Bronchial epithelial cell (primary cell): ENCODE results near the gene SIAH2. TPM values are rescaled to one million over a fixed set of nuclear protein-coding genes. Genes with fewer than 3 reads are reported as not detected.
A peak's percentile ranks its signal among the peaks of the same experiment; 100 is the strongest.

Source experiments
- DNase-seq: peaks from one replicate; pipeline ENCODE4 v3.0.0-alpha.2; 2010; ENCODE audit warnings: low read depth
- FAIRE-seq: peaks from 2 replicates; lab custom pipeline; 2011; peaks lifted over from hg19 to GRCh38; lab: Jason Lieb, UNC
- H3K27me3 ChIP-seq: 2 replicates; pipeline ENCODE4 v1.5.1; 2011; ENCODE audit warnings: low read length; ENCODE audit not compliant: control insufficient read depth, insufficient read depth
- H3K36me3 ChIP-seq: 2 replicates; pipeline ENCODE4 v1.5.1; 2011; ENCODE audit warnings: low read length; ENCODE audit not compliant: control insufficient read depth, insufficient read depth
- H3K4me3 ChIP-seq: 2 replicates; pipeline ENCODE4 v1.5.1; 2011; ENCODE audit warnings: mild to moderate bottlenecking, low read depth, low read length, control low read depth
- total RNA-seq: library from RNA; depleted of rRNA; stranded (reverse); fragments of >200 nt; gene quantifications from 2 replicates; pipeline ENCODE4 v1.2.1, GENCODE V29; 2014
- TF ChIP-seq, protein P1 (sequence below): IDR thresholded peaks from 2 replicates; pipeline ENCODE4 v1.5.1; 2011; ENCODE audit warnings: mild to moderate bottlenecking, moderate library complexity, low read length, control low read depth, inconsistent platforms; ENCODE audit not compliant: insufficient read depth, severe bottlenecking

SIAH2 gene
- total RNA-seq, 1 donor from 2014 or later, result 36.1 TPM

DNA sequence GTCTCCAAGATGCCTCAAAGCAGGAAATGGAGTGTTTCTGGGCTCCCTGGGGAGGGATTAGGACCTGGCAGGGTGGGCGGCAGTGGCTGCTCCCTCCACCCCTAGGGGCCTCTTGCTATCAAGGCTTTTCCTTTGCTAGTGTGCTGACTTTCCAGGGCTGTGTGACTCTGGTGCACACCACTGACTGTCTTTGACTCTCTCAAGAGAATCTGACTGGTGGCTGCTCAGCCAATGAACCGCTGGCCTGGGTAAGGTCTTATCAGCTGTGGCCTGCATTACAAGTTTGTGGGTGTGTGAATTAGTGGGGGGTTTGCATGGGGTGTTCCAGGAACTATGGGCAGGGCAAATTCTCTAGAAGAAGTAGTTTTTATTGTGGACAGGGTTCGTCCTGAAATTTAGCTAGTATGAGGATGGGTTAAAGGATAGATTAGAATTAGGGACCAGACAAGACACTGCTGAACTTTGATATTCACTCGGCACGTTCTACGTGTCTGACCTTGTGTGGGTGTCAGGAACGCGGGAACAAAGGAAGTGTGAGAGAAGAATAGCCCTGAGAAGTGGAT is 29.5 kb downstream of the SIAH2 start:
- DNase-seq (peak; percentile 66), FAIRE-seq (no peak)
- Histone ChIP-seq H3K36me3 (no peaks in the 10 kb centered on the region), H3K4me3 (no peak overlapping the region), H3K27me3 (no peaks in the 10 kb centered on the region)
- TF ChIP-seq, protein P1, sequence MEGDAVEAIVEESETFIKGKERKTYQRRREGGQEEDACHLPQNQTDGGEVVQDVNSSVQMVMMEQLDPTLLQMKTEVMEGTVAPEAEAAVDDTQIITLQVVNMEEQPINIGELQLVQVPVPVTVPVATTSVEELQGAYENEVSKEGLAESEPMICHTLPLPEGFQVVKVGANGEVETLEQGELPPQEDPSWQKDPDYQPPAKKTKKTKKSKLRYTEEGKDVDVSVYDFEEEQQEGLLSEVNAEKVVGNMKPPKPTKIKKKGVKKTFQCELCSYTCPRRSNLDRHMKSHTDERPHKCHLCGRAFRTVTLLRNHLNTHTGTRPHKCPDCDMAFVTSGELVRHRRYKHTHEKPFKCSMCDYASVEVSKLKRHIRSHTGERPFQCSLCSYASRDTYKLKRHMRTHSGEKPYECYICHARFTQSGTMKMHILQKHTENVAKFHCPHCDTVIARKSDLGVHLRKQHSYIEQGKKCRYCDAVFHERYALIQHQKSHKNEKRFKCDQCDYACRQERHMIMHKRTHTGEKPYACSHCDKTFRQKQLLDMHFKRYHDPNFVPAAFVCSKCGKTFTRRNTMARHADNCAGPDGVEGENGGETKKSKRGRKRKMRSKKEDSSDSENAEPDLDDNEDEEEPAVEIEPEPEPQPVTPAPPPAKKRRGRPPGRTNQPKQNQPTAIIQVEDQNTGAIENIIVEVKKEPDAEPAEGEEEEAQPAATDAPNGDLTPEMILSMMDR, result no peak

DNA sequence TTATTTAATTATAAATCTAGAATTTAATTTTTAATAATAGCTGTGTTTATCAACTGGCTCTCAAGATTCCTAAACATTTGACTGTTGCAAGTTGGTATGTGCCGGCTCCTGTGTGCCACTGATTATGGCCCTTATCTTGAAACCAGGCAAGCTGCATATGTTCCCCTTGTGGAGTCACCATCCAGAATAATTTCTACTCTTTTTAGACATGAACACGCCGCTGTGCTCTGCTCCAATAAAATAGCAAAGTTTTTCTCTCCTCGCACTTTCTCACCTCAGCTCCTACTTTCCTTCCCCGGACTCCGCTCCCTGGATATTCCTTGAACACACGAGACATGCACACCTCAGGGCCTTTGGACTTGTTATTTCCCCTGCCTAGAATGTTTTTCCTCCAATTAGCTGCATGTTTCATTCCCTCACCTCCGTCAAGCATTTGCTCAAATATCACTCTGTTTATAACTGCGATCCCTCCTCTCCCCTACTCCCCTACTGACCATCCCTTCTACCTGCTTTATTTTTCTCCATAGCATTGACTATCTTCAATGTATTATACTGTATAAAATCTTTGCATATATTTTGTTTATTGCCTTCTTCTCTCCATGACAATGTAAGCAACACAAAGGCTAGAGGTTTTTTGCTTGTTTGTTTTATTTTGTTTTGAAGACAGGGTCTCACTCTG is 33.1 kb downstream of the SIAH2 start:
- DNase-seq (no peak), FAIRE-seq (no peak)
- Histone ChIP-seq H3K27me3 (no peaks in the 10 kb centered on the region), H3K4me3 (no peak overlapping the region), H3K36me3 (no peaks in the 10 kb centered on the region)
- TF ChIP-seq, protein P1, result no peak

DNA sequence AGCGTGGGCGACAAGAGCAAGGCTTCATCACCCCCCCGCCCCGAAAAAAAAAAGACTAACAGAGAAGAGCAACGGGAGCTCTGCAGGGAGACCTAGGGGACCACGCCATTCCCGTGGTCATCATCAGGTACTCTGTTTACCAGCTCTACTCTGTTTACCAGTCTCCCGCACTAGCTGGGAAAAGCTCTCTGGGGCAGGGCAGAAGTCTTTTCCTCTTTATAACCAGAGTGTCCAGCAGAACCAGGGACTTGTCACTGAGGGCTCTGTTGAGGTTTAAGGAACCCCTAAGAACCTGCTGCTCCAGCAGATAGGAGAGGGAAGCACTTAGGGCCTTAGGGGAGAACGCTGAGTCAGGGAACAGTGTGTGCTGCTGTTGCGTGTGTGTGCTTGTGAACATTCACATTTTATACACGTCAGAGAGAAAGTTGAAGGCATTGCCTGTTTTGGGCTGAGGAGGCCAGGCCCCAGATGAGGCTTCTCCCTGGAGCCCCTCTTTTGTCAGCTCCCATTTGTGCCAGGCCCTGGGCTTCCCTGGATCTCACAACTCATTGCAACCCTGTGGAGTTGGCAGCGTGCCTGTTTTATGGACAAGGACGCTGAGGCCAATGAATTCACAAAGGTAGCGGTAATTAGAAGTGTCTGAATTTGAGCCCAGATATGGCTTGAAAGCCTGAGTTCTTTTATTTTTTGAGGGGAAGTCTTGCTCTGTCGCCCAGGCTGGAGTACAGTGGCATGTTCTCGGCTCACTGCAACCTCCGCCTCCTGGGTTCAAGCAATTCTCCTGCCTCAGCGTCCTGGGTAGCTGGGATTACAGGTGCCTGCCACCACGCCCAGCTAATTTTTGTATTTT is 35.1 kb downstream of the SIAH2 start:
- Histone ChIP-seq H3K4me3 (no peak overlapping the region), H3K27me3 (no peaks in the 10 kb centered on the region), H3K36me3 (no peaks in the 10 kb centered on the region)
- TF ChIP-seq, protein P1, result no peak
- FAIRE-seq, result peak; percentile 73
- peak; percentile 90 for DNase-seq

DNA sequence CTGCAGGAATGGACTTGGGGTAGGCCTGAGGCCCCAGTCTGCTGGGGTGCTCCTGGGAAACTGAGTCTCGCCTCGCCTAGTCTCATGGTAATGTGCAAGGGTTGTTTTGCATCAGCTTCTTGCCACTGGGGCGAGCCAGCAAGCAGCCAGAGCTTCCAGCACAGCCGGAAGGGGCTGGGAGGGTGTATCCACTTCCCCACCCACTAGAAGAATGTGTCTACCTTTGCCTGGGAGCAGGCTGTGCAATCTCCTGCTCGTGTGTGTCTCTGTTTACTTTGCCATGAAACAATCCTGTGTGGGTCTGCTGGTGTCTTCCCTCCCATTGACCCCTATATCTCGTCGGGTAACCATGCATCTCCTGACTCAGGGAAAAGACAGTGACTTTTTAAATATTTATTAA is 37.4 kb downstream of the SIAH2 start:
- no peak for FAIRE-seq

DNA sequence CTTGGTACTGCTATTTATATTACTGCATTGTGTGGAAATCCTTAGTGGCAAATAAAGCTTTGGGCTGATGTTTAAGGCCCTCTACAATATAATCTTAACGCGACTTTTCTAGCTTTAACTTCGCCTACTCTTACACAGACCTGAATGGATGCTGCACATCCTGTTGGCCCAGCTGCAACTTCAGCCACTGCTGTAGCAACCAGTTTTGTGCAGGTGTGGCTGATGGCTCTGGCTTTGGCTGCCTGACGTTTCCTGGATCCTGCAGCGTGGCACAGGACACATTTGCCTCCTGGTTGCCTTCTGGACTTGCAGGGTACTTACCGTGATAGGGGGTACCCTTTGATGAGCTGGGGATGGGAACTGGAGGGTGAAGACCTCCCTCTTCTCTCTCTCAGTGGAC is 39.0 kb downstream of the SIAH2 start:
- peak; percentile 18 for FAIRE-seq
- H3K27me3 ChIP-seq, result no peaks in the 10 kb centered on the region

More for the DNA sequence above, 37.4 kb downstream of the SIAH2 start:
- TF ChIP-seq, protein P1, result peak; percentile 38
- Histone ChIP-seq H3K36me3 (no peaks in the 10 kb centered on the region), H3K27me3 (no peaks in the 10 kb centered on the region), H3K4me3 (no peak overlapping the region)
- peak; percentile 83 for DNase-seq

More for the DNA sequence above, 39.0 kb downstream of the SIAH2 start:
- TF ChIP-seq, protein P1, result no peak
- H3K36me3 ChIP-seq, result no peaks in the 10 kb centered on the region
- no peak for DNase-seq
- no peak overlapping the region for H3K4me3 ChIP-seq
